GM12873 (cell line): Measurements from ENCODE around the gene SHOC1.
A peak's percentile ranks its signal among the peaks of the same experiment; 100 is the strongest.

Experiments used
- TF ChIP-seq, protein P1 (sequence below): IDR thresholded peaks from 2 replicates; pipeline ENCODE4 v1.5.1; 2012; ENCODE audit warnings: low read depth, mild to moderate bottlenecking, moderate library complexity, low read length, control low read depth; ENCODE audit not compliant: insufficient read depth; ENCODE audit errors: missing control alignments

Gene SHOC1

DNA sequence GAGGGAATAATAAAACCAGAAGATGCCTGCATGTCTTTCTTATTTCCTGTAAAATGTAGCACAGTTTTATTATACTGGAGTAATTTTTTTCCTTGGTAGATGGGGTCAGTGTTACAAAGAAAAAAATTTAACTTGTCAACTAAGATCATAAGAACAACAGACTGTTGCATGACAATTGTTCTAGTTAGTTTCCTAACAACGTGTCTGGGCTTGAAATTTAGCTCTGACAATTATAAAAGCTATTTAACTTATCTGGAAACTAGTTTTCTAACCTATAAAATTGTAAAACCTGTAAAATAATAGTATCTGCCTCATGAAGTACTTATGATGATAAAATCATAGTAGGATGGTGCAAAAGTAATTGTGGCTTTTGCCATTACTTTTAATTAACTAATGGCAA lies 4.9 kb downstream of the SHOC1 start:
- TF ChIP-seq, protein P1, sequence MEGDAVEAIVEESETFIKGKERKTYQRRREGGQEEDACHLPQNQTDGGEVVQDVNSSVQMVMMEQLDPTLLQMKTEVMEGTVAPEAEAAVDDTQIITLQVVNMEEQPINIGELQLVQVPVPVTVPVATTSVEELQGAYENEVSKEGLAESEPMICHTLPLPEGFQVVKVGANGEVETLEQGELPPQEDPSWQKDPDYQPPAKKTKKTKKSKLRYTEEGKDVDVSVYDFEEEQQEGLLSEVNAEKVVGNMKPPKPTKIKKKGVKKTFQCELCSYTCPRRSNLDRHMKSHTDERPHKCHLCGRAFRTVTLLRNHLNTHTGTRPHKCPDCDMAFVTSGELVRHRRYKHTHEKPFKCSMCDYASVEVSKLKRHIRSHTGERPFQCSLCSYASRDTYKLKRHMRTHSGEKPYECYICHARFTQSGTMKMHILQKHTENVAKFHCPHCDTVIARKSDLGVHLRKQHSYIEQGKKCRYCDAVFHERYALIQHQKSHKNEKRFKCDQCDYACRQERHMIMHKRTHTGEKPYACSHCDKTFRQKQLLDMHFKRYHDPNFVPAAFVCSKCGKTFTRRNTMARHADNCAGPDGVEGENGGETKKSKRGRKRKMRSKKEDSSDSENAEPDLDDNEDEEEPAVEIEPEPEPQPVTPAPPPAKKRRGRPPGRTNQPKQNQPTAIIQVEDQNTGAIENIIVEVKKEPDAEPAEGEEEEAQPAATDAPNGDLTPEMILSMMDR = no peak

DNA sequence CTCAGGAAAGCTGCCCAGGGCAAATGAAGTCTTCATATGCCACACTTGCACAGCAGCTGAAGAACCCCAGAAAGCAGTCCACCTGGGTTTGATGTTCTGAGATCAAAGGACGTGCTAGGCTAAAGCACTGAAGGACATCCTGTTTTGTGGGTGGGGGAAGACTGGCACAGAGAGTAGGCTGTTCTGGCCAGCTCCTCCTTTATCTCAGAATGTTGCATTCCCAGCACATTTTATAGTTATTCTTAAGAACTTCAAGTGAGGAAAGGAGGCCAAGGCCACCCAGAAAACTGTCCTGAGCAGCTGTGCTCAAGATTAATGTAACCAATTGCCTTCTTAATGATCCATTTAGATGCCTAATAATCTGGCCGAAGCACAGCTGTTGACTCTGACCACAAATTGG lies 10.9 kb downstream of the SHOC1 start:
- TF ChIP-seq, protein P1 = no peak

DNA sequence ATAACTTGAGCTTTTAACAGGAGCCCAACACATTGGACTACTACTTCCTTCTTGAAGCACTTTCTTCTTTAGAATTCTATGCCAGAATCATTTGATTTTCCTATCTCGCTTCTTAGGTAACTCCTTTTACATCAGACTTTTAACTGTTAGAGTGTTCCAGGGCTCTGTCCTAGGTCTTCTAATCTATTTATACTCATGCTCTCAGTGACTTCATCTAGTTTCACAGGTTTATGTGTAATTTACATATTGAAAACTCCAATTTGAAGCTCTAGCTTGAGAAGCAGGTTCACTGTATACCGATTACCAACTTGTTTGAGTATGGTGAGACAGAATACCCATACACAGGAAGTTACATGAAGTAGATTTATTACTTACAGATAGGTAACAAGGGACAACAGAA lies 11.3 kb downstream of the SHOC1 start:
- TF ChIP-seq, protein P1 = no peak

DNA sequence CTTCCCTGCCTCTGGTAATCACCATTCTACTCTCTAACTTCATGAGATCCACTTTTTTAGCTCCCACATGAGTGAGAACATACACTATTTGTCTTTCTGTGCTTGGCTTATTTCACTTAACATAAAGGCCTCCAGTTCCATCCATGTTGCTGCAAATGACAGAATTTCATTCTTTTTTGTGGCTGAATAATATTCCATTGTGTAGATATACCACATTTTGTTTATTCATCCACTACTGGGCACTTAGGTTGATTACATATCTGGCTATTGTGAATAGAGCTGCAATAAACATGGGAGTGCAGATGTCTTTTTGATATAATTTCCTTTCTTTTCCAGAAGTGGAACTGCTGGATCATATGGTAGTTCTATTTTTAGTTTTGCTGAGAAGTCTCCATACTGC lies 28.7 kb downstream of the SHOC1 start:
- TF ChIP-seq, protein P1 = no peak

DNA sequence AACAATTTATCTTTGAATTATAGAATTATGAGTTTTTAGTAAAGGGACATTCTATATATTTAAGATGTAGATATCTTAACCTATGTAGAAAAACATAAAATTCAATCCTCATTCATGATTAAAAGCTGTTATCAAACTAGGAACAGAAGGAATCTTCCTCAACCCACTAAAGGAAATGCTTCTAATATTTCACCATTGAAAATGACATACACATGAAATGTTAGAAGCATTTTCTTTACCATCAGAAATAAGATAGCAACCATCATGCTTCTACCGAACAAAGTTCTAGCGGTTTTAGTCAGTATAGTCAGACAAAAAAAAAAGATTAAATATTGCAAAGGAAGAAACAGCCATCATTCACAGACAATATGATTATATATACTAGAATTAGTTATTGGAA lies 32.2 kb downstream of the SHOC1 start:
- TF ChIP-seq, protein P1 = no peak

DNA sequence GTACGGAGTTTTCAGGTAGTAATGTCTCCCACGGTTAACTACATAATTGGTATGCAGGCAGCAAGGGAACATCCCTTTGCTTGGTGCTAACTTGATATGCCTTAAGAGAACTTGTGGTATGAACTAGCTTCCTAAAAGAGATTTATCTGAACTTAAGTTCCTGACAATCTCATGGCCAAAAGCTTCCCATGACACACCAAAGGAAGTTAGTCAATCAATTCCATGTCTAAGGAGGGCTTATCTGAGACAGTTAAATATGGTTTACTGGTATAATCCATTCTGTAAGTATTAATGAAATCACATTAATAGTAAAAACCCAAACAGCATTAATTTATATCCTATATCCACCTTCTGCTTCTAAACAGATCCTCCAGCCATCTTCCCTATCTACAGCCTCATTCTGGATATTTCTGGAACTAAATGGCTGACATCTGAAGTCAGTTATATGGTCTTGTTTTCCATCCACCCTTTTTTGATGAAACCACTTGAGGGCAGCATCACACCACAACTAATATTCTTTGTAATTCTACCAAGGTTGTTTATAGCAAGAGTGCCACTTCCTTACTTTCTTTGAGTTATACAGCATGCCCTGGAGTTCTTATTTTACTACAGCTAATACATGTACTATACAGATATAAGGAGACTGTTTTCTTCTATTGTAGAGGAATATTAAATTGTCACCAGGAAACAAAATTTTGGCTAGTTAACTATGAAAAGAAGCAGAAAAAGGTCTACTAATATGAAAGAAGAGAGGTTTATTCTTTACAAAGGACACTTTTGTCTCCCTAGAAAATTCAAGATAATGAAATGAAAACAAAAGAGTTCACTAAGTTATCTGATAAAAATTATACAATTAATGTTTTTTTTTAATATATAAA lies 34.7 kb downstream of the SHOC1 start:
- TF ChIP-seq, protein P1 = peak; percentile 63

DNA sequence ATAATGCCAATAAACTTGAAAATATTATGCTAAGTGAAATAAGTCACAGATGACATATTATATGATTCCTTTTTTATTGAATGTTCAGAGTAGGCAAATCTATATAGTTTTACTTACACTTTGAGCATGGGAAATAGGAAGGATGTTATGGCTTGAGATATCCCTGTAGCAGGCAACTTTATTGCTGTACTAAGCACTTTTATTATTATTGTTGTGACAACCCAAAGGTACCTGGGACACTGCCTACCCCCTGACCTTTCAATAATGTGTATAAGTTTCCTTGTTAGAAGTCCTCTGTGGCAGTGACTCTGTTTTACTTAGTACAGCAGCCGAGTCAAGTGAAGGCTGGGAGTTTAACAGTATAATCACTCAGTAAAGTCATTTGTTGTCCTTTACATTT lies 39.9 kb downstream of the SHOC1 start:
- TF ChIP-seq, protein P1 = no peak
